Measurements from ENCODE around the gene DEFB126.
"Not testable (repeated sequence)": the region's sequence is repeated elsewhere in the genome, so short reads cannot be mapped to it uniquely, and the experiment has no call there.

Gene DEFB126, protein sequence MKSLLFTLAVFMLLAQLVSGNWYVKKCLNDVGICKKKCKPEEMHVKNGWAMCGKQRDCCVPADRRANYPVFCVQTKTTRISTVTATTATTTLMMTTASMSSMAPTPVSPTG

GRCh38 chr20:142290-142689, at the start of gene DEFB126:
DEFB126 (plus strand) TSS chr20:142590; CDS start chr20:142629, 39 bp downstream.
- no peak for DNase-seq

DNA sequence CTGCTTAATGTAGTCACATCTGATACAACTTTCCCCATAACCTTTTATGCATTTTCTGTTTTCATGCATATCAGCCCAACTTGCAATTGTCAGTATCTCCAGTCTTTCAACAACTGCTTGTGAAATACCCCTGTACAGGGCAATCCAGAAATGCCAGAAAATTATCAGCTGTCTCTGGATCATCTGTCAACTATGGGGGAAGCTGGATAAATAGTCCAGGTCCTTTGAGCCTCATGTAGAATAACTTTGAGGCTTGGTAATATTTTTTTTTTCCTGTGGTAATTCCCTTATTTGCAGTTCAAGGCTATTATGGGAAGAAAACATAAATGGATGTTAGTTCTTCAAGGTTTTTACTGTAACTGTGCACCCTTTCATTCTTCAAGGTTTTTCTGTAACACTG, 48.7 kb upstream of the DEFB126 start:
- no peak for DNase-seq

- DNase-seq: no peak
These were observed 47.2 kb upstream of the DEFB126 start for GRCh38 chr20:95215-95614.

DNA sequence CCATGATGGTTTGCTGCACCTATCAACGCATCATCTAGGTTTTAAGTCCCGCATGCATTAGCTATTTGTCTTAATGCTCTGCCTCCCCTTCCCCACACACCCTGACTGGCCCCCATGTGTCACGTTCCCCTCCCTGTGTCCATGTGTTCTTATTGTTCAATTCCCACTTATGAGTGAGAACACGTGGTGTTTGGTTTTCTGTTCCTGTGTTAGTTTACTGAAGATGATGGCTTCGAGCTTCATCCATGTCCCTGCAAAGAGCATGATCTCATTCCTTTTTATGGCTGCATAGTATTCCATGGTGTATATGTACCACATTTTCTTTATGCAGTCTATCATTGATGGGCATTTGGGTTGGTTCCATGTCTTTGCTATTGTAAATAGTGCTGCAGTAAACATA, 44.7 kb upstream of the DEFB126 start:
- not testable (repeated sequence) for DNase-seq

DNA sequence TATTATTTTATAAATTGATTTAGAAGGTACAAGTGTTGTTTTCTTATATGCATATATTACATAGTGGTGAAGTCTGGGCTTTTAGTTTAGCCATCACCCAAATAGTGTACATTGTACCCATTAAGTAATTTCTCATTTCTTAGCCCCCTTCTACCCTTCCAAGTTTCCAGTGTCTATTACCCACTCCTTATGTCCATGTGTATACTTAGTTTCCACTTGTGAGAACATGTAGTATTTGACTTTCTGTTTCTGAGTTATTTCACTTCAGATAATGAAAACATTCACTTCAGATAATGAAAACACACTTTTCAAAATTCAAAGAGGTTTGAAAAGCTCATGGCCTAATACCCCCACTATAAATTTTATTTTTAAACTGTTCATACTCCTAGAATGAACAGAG, 40.4 kb upstream of the DEFB126 start:
- DNase-seq: no peak

DNA sequence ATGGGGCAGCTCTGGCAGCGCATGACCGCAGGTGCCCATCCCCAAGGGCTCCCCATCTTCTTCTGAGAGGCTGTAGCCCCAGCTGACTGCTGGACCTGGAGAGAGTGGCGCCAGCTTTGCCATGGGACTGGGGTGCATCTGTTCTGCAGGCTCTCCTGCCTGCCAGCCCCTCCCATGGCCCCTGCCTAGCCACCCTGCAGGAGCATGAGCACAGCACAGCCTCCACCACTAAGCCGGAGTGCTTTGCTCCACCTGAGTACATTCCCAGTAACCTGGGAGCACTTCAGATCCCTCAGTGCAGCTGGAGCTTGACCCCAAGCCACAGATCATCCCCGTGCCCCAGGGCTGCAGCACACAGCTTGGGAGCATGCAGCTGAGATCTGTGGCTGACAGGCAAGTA, 38.9 kb upstream of the DEFB126 start:
- no peak for DNase-seq

- DNase-seq: no peak
These were observed 30.0 kb upstream of the DEFB126 start for GRCh38 chr20:112396-112795.

- no peak for DNase-seq
These were observed 24.9 kb upstream of the DEFB126 start for GRCh38 chr20:117518-117917.

GRCh38 chr20:129786-130323, 12.5 kb upstream of the DEFB126 start:
- DNase-seq: not testable (repeated sequence)

DNA sequence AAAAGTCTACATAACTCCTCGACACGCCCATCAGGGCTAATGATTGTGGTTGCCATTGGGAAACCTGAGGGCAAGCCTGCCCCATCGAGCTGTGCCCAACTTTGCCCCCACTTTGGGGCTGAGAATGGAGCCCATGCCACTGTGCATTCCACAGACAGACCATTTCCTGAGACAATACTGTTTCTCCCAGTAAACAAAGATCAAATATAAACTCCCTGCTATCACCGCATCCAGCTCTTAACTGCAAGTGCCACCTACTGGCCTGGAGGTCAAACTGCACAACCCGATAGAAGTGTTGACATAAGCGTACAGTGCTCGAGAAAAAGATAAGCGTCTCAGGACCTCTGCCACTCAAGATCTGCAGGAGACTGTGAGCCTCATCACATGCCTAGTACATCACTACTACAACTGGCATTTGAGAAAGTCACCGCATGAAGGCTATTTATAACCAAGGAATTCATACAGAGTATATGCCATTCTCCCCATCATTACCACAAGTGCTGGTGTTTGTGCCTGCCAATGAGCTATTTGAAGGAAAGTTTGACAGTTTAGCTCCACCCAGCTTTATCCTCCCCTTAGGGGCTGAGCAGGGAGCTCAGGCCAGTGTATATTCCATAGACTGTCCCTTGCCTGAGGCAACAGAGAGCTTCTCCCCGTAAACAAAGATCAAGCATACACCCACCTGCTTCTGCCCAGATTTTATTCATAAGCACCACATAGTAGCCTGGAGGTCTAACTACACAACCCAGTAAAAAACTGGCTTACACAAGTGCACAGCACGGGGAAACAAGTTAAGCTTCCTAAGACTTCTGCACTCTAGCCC, 4.5 kb upstream of the DEFB126 start:
- DNase-seq: no peak

GRCh38 chr20:145877-146276, 3.5 kb downstream of the DEFB126 start:
- no peak for DNase-seq

- no peak for DNase-seq
These were observed 9.7 kb downstream of the DEFB126 start for GRCh38 chr20:152131-152530.

DNA sequence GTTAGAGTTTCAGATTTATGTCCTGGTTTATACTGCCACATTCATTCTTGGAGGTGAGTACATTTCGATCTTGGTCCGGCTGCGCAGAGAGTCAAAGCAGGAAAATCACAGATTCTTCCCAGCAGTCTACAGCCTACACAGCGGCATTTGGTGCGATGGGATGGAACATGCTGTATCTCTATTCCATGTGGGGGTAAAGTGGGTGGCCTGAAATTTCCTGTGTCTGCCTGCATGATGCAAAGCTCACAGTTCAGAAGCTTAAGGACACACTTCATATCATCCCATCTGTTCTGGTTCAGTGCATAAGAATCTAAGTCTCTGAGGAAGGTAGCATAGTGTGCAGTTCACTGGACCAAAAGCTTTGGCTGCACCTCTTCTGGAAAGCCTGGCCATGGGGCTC, 14.8 kb downstream of the DEFB126 start, which contains the start of gene DEFB127:
TSS of gene DEFB127 (plus strand) at position 301 of the 400 bp plus-strand sequence. CDS start at position 392, 91 bp downstream.
- no peak for DNase-seq

DNA sequence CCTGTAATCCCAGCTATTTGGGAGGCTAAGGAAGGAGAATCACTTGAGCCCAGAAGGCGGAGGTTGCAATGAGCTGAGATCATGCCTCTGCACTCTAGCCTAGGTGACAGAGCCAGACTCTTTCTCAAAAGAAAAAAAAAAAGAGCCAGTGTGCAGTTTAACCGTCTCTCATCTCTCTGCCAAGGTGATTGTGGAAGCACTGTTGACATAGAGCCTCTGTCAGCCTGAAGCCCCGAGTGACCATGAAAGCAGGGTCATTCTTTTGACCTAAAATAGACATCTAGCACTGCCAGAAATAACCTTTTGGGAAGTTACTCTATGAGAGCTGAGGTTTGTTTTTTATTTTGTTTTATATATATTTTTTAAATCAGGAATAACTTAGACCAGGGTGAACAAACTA, 22.2 kb downstream of the DEFB126 start:
- no peak for DNase-seq

DNA sequence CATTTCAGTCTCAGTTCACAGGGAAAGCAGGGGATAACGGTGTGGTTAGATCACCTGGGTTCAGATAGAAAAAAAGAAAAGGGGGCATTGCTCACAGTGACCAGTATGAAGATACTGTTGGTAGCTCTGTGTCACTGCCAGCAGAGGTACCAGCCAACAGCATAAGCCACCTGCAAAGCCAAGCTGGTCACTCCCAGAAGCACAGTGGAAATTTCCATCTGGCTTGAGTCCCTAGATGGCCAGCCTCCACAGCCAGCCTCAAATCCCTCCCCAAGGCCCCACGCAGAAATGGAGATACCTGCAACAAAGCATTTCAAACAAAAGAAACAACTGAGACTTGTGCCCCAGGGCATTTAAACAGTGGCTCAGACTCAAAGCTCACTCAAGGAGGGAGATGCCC, 26.5 kb downstream of the DEFB126 start:
- DNase-seq: no peak

DNA sequence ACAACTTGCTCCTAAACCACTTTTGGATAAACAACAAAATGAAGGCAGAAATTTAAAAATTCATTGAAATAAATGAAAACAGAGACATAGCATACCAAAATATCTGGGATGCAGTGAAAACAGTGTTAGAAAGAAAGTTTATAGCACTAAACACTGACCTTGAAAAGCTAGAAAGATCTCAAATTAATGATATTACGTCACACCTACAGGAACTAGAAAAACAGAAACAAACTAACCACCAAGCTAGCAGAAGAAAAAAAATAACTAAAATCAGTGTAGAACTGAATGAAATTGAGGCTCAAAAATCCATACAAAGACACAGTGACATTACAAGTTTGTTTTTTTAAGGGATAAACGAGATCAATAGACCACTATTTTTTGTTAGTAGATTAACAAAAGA, 41.9 kb downstream of the DEFB126 start:
- DNase-seq: no peak

GRCh38 chr20:187733-188132, 45.3 kb downstream of the DEFB126 start:
- no peak for DNase-seq

- DNase-seq: no peak
These were observed 47.2 kb downstream of the DEFB126 start, which contains the start of gene DEFB128 for GRCh38 chr20:189611-190010. DEFB128 (minus strand) TSS chr20:189711; CDS start chr20:189623, 88 bp downstream.

Measured in hippocampal formation (tissue), 2 donors.